HL-60 (cell line): ENCODE results near the gene RAB28.

Source experiments
- GABPA ChIP-seq: IDR thresholded peaks from 2 replicates; pipeline ENCODE4 v1.6.1; 2012; ENCODE audit warnings: low read depth
- POLR2AphosphoS5 ChIP-seq: IDR thresholded peaks from 2 replicates; pipeline ENCODE4 v1.6.1; 2012; ENCODE audit warnings: low read depth
- SPI1 ChIP-seq: IDR thresholded peaks from 2 replicates; pipeline ENCODE4 v1.6.1; 2012; ENCODE audit warnings: low read depth, mild to moderate bottlenecking, borderline replicate concordance
- TF ChIP-seq, protein P1 (sequence below): IDR thresholded peaks from one replicate; pipeline ENCODE4 v1.5.1; 2011; ENCODE audit warnings: low read length, control low read depth, inconsistent platforms; ENCODE audit not compliant: insufficient read depth
- TF ChIP-seq, protein P2 (sequence below): IDR thresholded peaks from 2 replicates; pipeline ENCODE4 v1.6.1; 2012; ENCODE audit warnings: low read depth; ENCODE audit not compliant: insufficient replicate concordance

DNA sequence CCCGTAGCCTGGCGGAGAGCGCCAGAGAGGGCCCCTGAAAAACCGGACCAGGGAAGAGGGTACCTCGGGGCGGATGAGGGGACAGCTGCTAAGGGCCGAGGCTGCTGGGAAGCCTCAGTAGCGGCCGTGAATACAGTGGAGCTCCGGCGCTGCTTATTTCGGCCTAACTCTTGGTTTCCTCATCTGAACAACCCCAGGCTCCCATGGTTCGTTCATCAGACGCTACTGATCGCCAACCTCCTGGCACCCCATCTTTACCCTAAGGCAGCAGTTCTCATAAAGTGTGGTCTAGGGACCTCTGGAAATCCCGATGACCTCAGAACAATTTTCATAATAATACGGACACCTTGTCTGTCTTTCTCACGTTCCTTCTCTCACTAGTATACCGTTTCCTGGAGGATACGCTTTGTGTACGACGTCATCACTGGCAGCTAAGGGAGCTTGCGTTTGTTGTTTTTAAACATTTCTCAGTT, 645 bp upstream of the RAB28 start:
- TF ChIP-seq, protein P1, sequence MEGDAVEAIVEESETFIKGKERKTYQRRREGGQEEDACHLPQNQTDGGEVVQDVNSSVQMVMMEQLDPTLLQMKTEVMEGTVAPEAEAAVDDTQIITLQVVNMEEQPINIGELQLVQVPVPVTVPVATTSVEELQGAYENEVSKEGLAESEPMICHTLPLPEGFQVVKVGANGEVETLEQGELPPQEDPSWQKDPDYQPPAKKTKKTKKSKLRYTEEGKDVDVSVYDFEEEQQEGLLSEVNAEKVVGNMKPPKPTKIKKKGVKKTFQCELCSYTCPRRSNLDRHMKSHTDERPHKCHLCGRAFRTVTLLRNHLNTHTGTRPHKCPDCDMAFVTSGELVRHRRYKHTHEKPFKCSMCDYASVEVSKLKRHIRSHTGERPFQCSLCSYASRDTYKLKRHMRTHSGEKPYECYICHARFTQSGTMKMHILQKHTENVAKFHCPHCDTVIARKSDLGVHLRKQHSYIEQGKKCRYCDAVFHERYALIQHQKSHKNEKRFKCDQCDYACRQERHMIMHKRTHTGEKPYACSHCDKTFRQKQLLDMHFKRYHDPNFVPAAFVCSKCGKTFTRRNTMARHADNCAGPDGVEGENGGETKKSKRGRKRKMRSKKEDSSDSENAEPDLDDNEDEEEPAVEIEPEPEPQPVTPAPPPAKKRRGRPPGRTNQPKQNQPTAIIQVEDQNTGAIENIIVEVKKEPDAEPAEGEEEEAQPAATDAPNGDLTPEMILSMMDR = no peak
- TF ChIP-seq, protein P2, sequence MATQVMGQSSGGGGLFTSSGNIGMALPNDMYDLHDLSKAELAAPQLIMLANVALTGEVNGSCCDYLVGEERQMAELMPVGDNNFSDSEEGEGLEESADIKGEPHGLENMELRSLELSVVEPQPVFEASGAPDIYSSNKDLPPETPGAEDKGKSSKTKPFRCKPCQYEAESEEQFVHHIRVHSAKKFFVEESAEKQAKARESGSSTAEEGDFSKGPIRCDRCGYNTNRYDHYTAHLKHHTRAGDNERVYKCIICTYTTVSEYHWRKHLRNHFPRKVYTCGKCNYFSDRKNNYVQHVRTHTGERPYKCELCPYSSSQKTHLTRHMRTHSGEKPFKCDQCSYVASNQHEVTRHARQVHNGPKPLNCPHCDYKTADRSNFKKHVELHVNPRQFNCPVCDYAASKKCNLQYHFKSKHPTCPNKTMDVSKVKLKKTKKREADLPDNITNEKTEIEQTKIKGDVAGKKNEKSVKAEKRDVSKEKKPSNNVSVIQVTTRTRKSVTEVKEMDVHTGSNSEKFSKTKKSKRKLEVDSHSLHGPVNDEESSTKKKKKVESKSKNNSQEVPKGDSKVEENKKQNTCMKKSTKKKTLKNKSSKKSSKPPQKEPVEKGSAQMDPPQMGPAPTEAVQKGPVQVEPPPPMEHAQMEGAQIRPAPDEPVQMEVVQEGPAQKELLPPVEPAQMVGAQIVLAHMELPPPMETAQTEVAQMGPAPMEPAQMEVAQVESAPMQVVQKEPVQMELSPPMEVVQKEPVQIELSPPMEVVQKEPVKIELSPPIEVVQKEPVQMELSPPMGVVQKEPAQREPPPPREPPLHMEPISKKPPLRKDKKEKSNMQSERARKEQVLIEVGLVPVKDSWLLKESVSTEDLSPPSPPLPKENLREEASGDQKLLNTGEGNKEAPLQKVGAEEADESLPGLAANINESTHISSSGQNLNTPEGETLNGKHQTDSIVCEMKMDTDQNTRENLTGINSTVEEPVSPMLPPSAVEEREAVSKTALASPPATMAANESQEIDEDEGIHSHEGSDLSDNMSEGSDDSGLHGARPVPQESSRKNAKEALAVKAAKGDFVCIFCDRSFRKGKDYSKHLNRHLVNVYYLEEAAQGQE = no peak
- no peak for TF ChIP-seq POLR2AphosphoS5
- TF ChIP-seq SPI1 = no peak
- no peak for TF ChIP-seq GABPA
